A673 (cell line): ENCODE data around the gene IFT122. TPM values are rescaled to one million over a fixed set of nuclear protein-coding genes. Genes with fewer than 3 reads are reported as not detected.
A peak's percentile ranks its signal among the peaks of the same experiment; 100 is the strongest.

ENCODE experiments used
- BruUV-seq: library from RNA; stranded (reverse); fragments of 400-500 nt; replicated peaks from 2 replicates; lab custom pipeline; 2021; lab: Mats Ljungman, UMichigan
- CTCF ChIA-PET: fragments of 300-600 bp; sonication (Branson Sonifier 250); formaldehyde crosslinking; loops from one replicate; lab custom pipeline; 2022; ENCODE audit warnings: antibody characterized with exemption; lab: Charles Lee
- POLR2A ChIA-PET: fragments of 300-600 bp; sonication (Branson Sonifier 250); formaldehyde crosslinking; loops from one replicate; lab custom pipeline; 2022; ENCODE audit warnings: antibody characterized with exemption; ENCODE audit not compliant: low non-redundant PET; lab: Charles Lee
- DNase-seq: peaks from one replicate; pipeline ENCODE4 v3.0.0-alpha.2; 2015; ENCODE audit warnings: low spot score
- H3K27ac ChIP-seq: fragments of 200-600 bp; sonication (generic); 2 replicates; pipeline ENCODE4 v1.5.1; 2016; ENCODE audit warnings: mixed run types, low read depth, mild to moderate bottlenecking, mixed read lengths, antibody characterized with exemption, low read length; ENCODE audit not compliant: poor library complexity, severe bottlenecking
- H3K27me3 ChIP-seq: fragments of 200-600 bp; sonication (generic); replicated peaks from 2 replicates; pipeline ENCODE4 v1.6.1; 2017; ENCODE audit warnings: mixed run types, low read depth, mild to moderate bottlenecking, mixed read lengths, antibody characterized with exemption, low read length; ENCODE audit not compliant: insufficient read depth, poor library complexity
- H3K36me3 ChIP-seq: fragments of 200-600 bp; sonication (generic); 2 replicates; pipeline ENCODE4 v1.6.1; 2016; ENCODE audit warnings: mixed run types, mild to moderate bottlenecking, mixed read lengths, antibody characterized with exemption, low read length; ENCODE audit not compliant: insufficient read depth, poor library complexity, severe bottlenecking
- H3K4me1 ChIP-seq: fragments of 200-600 bp; sonication (generic); 2 replicates; pipeline ENCODE4 v1.6.1; 2017; ENCODE audit warnings: mixed run types, mild to moderate bottlenecking, mixed read lengths, antibody characterized with exemption, low read length; ENCODE audit not compliant: insufficient read depth, poor library complexity, severe bottlenecking
- H3K4me3 ChIP-seq: fragments of 200-600 bp; sonication (generic); 2 replicates; pipeline ENCODE4 v1.5.1; 2016; ENCODE audit warnings: low read depth, mixed run types, mild to moderate bottlenecking, mixed read lengths, low read length; ENCODE audit not compliant: poor library complexity, severe bottlenecking
- H3K9me3 ChIP-seq: fragments of 200-600 bp; sonication (generic); 2 replicates; pipeline ENCODE4 v1.6.1; 2016; ENCODE audit warnings: mixed run types, low read depth, mild to moderate bottlenecking, mixed read lengths, antibody characterized with exemption, low read length; ENCODE audit not compliant: poor library complexity, severe bottlenecking
- EZH2 ChIP-seq: fragments of 200-600 bp; sonication (generic); IDR thresholded peaks from 2 replicates; pipeline ENCODE4 v1.6.1; 2017; ENCODE audit warnings: borderline replicate concordance, low read depth, mild to moderate bottlenecking, mixed read lengths, antibody characterized with exemption, low read length; ENCODE audit not compliant: poor library complexity, severe bottlenecking
- intact Hi-C: fragments of 100-400 bp; cut with micrococcal nuclease; formaldehyde crosslinking; loops from one replicate; pipeline ENCODE4 v1.10.0; 2022; ENCODE audit not compliant: unreplicated experiment
- total RNA-seq: library from RNA; stranded (reverse); gene quantifications from 2 replicates; pipeline ENCODE4 v1.2.3, GENCODE V29; 2021
- TF ChIP-seq, protein P1 (sequence below): fragments of 300-800, 200-600 bp; sonication (generic); conservative IDR thresholded peaks from 2 replicates; pipeline ENCODE4 v1.5.1; 2017; ENCODE audit warnings: low read depth, mild to moderate bottlenecking, antibody characterized with exemption, low read length, moderate library complexity, mixed read lengths

Gene IFT122
- total RNA-seq, 1 experiment from 2014 or later = 48.2 TPM

DNA sequence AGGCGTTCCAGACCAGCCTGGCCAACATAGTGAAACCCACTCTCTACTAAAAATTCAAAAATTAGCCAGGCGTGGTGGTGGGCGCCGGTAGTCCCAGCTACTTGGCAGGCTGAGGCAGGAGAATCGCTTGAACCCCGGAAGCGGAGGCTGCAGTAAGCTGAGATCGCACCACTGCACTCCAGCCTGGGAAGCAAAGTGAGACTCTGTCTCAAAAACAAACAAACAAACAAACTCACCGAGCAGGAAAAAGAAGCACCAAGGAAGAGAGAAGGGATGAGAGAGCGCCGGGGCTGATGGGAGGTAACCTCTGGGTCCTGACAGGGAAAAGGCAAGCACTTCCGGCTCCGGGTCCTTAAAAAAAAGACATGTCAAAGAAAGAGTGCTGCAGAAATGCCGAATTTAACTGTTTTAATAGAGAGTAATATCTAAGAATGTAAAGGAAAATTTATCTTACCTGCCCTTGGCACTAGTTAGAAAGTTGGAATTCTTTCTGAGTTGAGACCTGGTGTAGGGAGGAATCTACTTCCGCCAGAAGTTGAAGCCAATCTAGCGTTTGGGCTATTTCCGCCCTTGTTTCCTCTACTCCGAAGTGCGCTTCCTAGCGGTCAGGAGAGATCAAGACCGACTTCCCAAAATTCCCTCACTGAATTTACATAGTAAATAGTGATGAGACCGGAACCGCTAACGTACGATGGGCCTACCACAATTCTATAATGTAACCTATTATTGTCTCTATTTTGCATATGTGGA is 40.7 kb upstream of the IFT122 start:
- no TSS peak for BruUV-seq
- Histone ChIP-seq H3K9me3 (no peaks in the 10 kb centered on the region), H3K27ac (peak overlapping the region; percentile 89), H3K36me3 (no peaks in the 10 kb centered on the region), H3K27me3 (no peaks in the 10 kb centered on the region), H3K4me1 (no peaks in the 10 kb centered on the region), H3K4me3 (peak overlapping the region; percentile 68)
- DNase-seq = peak; percentile 97
- CTCF ChIA-PET = interaction anchor here (0.8 kb wide), 1 partner anchor 16 kb away, joined by 5 read pairs; no protein-coding TSS in a partner anchor
- intact Hi-C loops = no loop called here
- no peak for TF ChIP-seq EZH2
- TF ChIP-seq, protein P1, sequence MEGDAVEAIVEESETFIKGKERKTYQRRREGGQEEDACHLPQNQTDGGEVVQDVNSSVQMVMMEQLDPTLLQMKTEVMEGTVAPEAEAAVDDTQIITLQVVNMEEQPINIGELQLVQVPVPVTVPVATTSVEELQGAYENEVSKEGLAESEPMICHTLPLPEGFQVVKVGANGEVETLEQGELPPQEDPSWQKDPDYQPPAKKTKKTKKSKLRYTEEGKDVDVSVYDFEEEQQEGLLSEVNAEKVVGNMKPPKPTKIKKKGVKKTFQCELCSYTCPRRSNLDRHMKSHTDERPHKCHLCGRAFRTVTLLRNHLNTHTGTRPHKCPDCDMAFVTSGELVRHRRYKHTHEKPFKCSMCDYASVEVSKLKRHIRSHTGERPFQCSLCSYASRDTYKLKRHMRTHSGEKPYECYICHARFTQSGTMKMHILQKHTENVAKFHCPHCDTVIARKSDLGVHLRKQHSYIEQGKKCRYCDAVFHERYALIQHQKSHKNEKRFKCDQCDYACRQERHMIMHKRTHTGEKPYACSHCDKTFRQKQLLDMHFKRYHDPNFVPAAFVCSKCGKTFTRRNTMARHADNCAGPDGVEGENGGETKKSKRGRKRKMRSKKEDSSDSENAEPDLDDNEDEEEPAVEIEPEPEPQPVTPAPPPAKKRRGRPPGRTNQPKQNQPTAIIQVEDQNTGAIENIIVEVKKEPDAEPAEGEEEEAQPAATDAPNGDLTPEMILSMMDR = peak; percentile 89
- POLR2A ChIA-PET = interaction anchor here (0.6 kb wide), 1 partner anchor 41 kb away, joined by 3 read pairs; the partner anchor contains the start of gene IFT122

GRCh38 chr3:129399895-129400357 is 40.1 kb upstream of the IFT122 start:
- no peaks in the 10 kb centered on the region for H3K9me3 ChIP-seq
- H3K27ac ChIP-seq = peak overlapping the region; percentile 89
- intact Hi-C loops = no loop called here
- H3K36me3 ChIP-seq = no peaks in the 10 kb centered on the region
- TF ChIP-seq EZH2 = no peak
- TF ChIP-seq, protein P1 = no peak
- no TSS peak for BruUV-seq
- DNase-seq = no peak
- POLR2A ChIA-PET = interaction anchor here (0.6 kb wide), 1 partner anchor 40 kb away, joined by 3 read pairs; the partner anchor contains the start of gene IFT122
- CTCF ChIA-PET = no interaction called here
- H3K27me3 ChIP-seq = no peaks in the 10 kb centered on the region
- no peaks in the 10 kb centered on the region for H3K4me1 ChIP-seq
- peak overlapping the region; percentile 68 for H3K4me3 ChIP-seq

DNA sequence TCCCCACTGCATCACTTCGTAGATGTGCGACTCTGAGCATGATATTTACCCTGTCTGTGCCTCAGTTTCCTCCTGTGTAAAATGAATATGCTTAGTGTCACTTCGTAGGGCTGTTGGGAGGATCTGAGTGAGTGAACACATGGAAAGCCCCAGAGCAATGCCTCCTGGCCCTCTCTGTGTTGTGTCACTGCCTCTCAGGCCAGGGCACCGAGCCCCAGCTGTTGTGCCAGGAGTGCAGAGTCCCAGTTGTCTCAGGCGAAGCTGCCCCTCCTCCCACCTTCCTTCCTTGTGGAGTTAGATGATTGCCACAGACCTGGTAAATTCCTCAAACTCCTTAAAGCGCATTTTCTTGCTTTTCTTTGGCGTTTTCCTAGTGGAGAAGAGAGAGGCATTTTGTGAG is 37.8 kb upstream of the IFT122 start:
- Histone ChIP-seq H3K4me1 (no peaks in the 10 kb centered on the region), H3K9me3 (no peaks in the 10 kb centered on the region), H3K27me3 (no peaks in the 10 kb centered on the region), H3K27ac (no peak overlapping the region), H3K4me3 (no peak overlapping the region), H3K36me3 (no peaks in the 10 kb centered on the region)
- TF ChIP-seq EZH2 = no peak
- TF ChIP-seq, protein P1 = no peak
- intact Hi-C loops = no loop called here
- BruUV-seq = no TSS peak
- POLR2A ChIA-PET = no interaction called here
- CTCF ChIA-PET = no interaction called here
- DNase-seq = no peak
